HG03064 (cell line): Measurements from ENCODE around the gene TRIM14.
"Not testable (repeated sequence)": the region's sequence is repeated elsewhere in the genome, so short reads cannot be mapped to it uniquely, and the experiment has no call there.

ENCODE experiments used
- ATAC-seq: cut with Tn5 transposase; IDR thresholded peaks from one replicate; pipeline ENCODE4 v1.9.1; 2021; ENCODE audit warnings: low read depth; ENCODE audit not compliant: unreplicated experiment

Gene TRIM14

GRCh38 chr9:98142925-98143481 is 24.0 kb upstream of the TRIM14 start:
- no peak for ATAC-seq

GRCh38 chr9:98142182-98142907 is 23.3 kb upstream of the TRIM14 start:
- ATAC-seq: no peak

GRCh38 chr9:98140503-98140902 is 21.5 kb upstream of the TRIM14 start:
- ATAC-seq: no peak

GRCh38 chr9:98136489-98136888 is 17.5 kb upstream of the TRIM14 start:
- no peak for ATAC-seq

- ATAC-seq: no peak
Measured at GRCh38 chr9:98135938-98136337, 16.9 kb upstream of the TRIM14 start.

GRCh38 chr9:98135558-98135934 is 16.5 kb upstream of the TRIM14 start:
- ATAC-seq: no peak

GRCh38 chr9:98134702-98135557 is 15.9 kb upstream of the TRIM14 start:
- ATAC-seq: no peak

GRCh38 chr9:98132806-98133631 is 14.0 kb upstream of the TRIM14 start:
- ATAC-seq: no peak

GRCh38 chr9:98132158-98132557 is 13.1 kb upstream of the TRIM14 start:
- no peak for ATAC-seq

GRCh38 chr9:98130576-98131228 is 11.7 kb upstream of the TRIM14 start:
- ATAC-seq: no peak

- ATAC-seq: not testable (repeated sequence)
Measured at GRCh38 chr9:98130060-98130459, 11.0 kb upstream of the TRIM14 start.

GRCh38 chr9:98129451-98129881 is 10.4 kb upstream of the TRIM14 start:
- no peak for ATAC-seq

GRCh38 chr9:98128316-98128715 is 9.3 kb upstream of the TRIM14 start:
- ATAC-seq: no peak

GRCh38 chr9:98127226-98127625 is 8.2 kb upstream of the TRIM14 start:
- no peak for ATAC-seq

GRCh38 chr9:98124637-98125426 is 5.8 kb upstream of the TRIM14 start:
- ATAC-seq: no peak

- ATAC-seq: not testable (repeated sequence)
Measured at GRCh38 chr9:98124091-98124490, 5.1 kb upstream of the TRIM14 start.

GRCh38 chr9:98121058-98121457 is 2.0 kb upstream of the TRIM14 start:
- no peak for ATAC-seq

GRCh38 chr9:98120476-98120875 is 1.5 kb upstream of the TRIM14 start:
- ATAC-seq: no peak

GRCh38 chr9:98117984-98118639 is 910 bp downstream of the TRIM14 start:
- peak; percentile 50 for ATAC-seq
